HG03439 (cell line): ENCODE data around the gene DHRS4L2.
A peak's percentile ranks its signal among the peaks of the same experiment; 100 is the strongest.

Experiments used
- ATAC-seq: cut with Tn5 transposase; IDR thresholded peaks from one replicate; pipeline ENCODE4 v1.9.1; 2021; ENCODE audit warnings: mild to moderate bottlenecking, moderate library complexity; ENCODE audit not compliant: unreplicated experiment

Gene DHRS4L2

GRCh38 chr14:24051789-24052655, 63.3 kb downstream of the DHRS4L2 start, which contains the start of gene CARMIL3:
TSS of gene CARMIL3 (plus strand) at chr14:24052009. CDS start at chr14:24052154, 145 bp downstream.
- peak; percentile 71 for ATAC-seq

GRCh38 chr14:24052656-24053547, 64.2 kb downstream of the DHRS4L2 start:
- no peak for ATAC-seq

GRCh38 chr14:24053548-24054323, 65.0 kb downstream of the DHRS4L2 start:
- no peak for ATAC-seq

GRCh38 chr14:24054324-24054641, 65.6 kb downstream of the DHRS4L2 start:
- no peak for ATAC-seq

GRCh38 chr14:24054646-24055045, 65.9 kb downstream of the DHRS4L2 start:
- no peak for ATAC-seq
